Spleen (tissue), 11 donors: Measurements from ENCODE around the gene ABHD1. TPM values are rescaled to one million over a fixed set of nuclear protein-coding genes. Genes with fewer than 3 reads are reported as not detected.

Experiments used
- DNase-seq: peaks from one replicate; pipeline ENCODE4 v3.0.0-alpha.2; 2020
- H3K27ac ChIP-seq, 8 donors: fragments of 200-600 bp; sonication (generic) in 7 of 8; 1 replicate in 4 of 8; 2 replicates in 4 of 8; pipeline versions ENCODE4 v1.5.0 to v1.8.0; 2016 to 2021; ENCODE audit warnings: inconsistent platforms in 4 of 8, mild to moderate bottlenecking in 4 of 8, moderate library complexity in 1 of 8
- H3K27me3 ChIP-seq, 7 donors: fragments of 200-600 bp; sonication (generic) in 6 of 7; replicated peaks in 1 of 7; 1 replicate in 4 of 7; 2 replicates in 3 of 7; pipeline versions ENCODE4 v1.5.0 to v1.8.0; 2016 to 2021; ENCODE audit warnings: inconsistent platforms in 3 of 7, mild to moderate bottlenecking in 1 of 7
- H3K36me3 ChIP-seq, 6 donors: fragments of 200-600 bp; sonication (generic) in 5 of 6; 1 replicate in 4 of 6; 2 replicates in 2 of 6; pipeline versions ENCODE4 v1.5.0 to v1.8.0; 2016 to 2021; ENCODE audit warnings: inconsistent platforms in 2 of 6
- H3K4me1 ChIP-seq, 6 donors: fragments of 200-600 bp; sonication (generic) in 5 of 6; 1 replicate in 3 of 6; 2 replicates in 3 of 6; pipeline versions ENCODE4 v1.5.0 to v1.8.0; 2016 to 2021; ENCODE audit warnings: inconsistent platforms in 3 of 6
- H3K4me3 ChIP-seq, 8 donors: fragments of 200-600 bp; sonication (generic) in 7 of 8; 1 replicate in 4 of 8; 2 replicates in 4 of 8; pipeline versions ENCODE4 v1.5.0 to v1.8.0; 2016 to 2021; ENCODE audit warnings: inconsistent platforms in 4 of 8, mild to moderate bottlenecking in 4 of 8, moderate library complexity in 2 of 8
- H3K9me3 ChIP-seq, 8 donors: fragments of 200-600 bp; sonication (generic) in 7 of 8; 1 replicate in 4 of 8; 2 replicates in 4 of 8; pipeline versions ENCODE4 v1.5.0 to v1.8.0; 2016 to 2021; ENCODE audit warnings: inconsistent platforms in 4 of 8
- CTCF ChIP-seq, 11 experiments: fragments of 200-600 bp in 7 of 11; fragments of 450-650 bp in 4 of 11; sonication (generic) in 4 of 11; IDR thresholded peaks in 8 of 11; conservative IDR thresholded peaks in 3 of 11; 1 replicate in 7 of 11; 2 replicates in 4 of 11; pipeline versions ENCODE4 v1.4.0 to v1.8.0; 2016 to 2021; ENCODE audit warnings: antibody characterized with exemption in 11 of 11, inconsistent platforms in 4 of 11, mild to moderate bottlenecking in 1 of 11
- POLR2A ChIP-seq, 3 donors: fragments of 450-650 bp; IDR thresholded peaks; one replicate each; pipeline ENCODE4 v1.5.1; 2017; ENCODE audit warnings: antibody characterized with exemption in 3 of 3, mild to moderate bottlenecking in 1 of 3
- POLR2AphosphoS5 ChIP-seq, 3 donors: sonication (generic); formaldehyde crosslinking; IDR thresholded peaks; one replicate each; pipeline ENCODE4 v1.5.1; 2017; ENCODE audit warnings: antibody characterized with exemption in 3 of 3
- WGBS, 5 donors: extraction: QIAGEN DNeasy Blood & Tissue Kit in 3 of 5; methylation state at CpG; one replicate each; pipeline versions ENCODE4 v1.1.5 to v1.1.7; 2013 to 2018; 5-methylcytosine and 5-hydroxymethylcytosine counted together
- intact Hi-C: fragments of 100-400 bp; cut with DNase I; formaldehyde crosslinking; loops from one replicate; pipeline ENCODE4 v1.15.0; 2023; ENCODE audit warnings: low total_unique reads
- polyA plus RNA-seq, 3 donors: library from polyadenylated mRNA; stranded (reverse); fragments of 200-250 nt; gene quantifications; one replicate each; pipeline ENCODE4 v1.2.1, GENCODE V29; 2013
- total RNA-seq, 7 donors: library from RNA; depleted of rRNA in 3 of 7; stranded (reverse); fragments of >200 nt in 3 of 7; fragmentation: NEBNext Ultra II Directional in 4 of 7; extraction: Animal tissue kit (Norgen Biotek cat#: 25700) in 4 of 7; gene quantifications; one replicate each; pipeline versions ENCODE4 v1.1.0 to v1.2.1, GENCODE V29; 2016 to 2021
- donor health status: healthy with polysubstance abuse.
- donor health status: DM: no; HTN: no; CAD: no; lungs with moderate emphysema.
- donor health status: DM: no; HTN: no; CAD: no.
- donor health status: Bipolar disorder and iron deficiency.
- donor health status: healthy.
- donor health status: DM: no; HTN: no; CAD: no.
- donor health status: DM: yes; HTN: yes; CAD: no.

ABHD1 gene
- total and polyA plus RNA-seq, 10 donors = 0.38 to 1.6 (median 0.66) TPM; not detected in 1

- intact Hi-C loops = loop anchor here (5.0 kb wide), 2 partner anchors 95 to 180 kb away; partner anchors contain the start of gene DNAJC5G
- H3K4me3 ChIP-seq = peak overlapping the region in 1 of 8 donors; percentile 69
- H3K27me3 ChIP-seq = no peaks in the 10 kb centered on the region
- peaks cover 0 to 22% (median 14%) of the 10 kb centered on the region in 6 donors for H3K4me1 ChIP-seq
- 58 to 76% (median 71%) methylated on average over 3 of the region's 3 CpGs for WGBS, 5 donors
- no peaks in the 10 kb centered on the region for H3K9me3 ChIP-seq
- peak overlapping the region in 2 of 8 donors; percentile 37 to 54 for H3K27ac ChIP-seq
- DNase-seq = no peak
- peaks cover 0 to 3% (median 0%) of the 10 kb centered on the region in 6 donors for H3K36me3 ChIP-seq
- TF ChIP-seq CTCF (IDR thresholded peaks at IDR 0.05 in 8 of 11, conservative IDR thresholded peaks at IDR 0.05 in 3 of 11) = no peak
Measured at GRCh38 chr2:27096748-27097297, 26.8 kb upstream of the ABHD1 start.

- no peak overlapping the region for H3K27ac ChIP-seq
- intact Hi-C loops = loop anchor here (5.0 kb wide), 2 partner anchors 95 to 180 kb away; partner anchors contain the start of gene DNAJC5G
Measured at GRCh38 chr2:27097341-27097740, 26.3 kb upstream of the ABHD1 start.

GRCh38 chr2:27099334-27099955 lies 24.2 kb upstream of the ABHD1 start:
- Histone ChIP-seq H3K9me3 (no peaks in the 10 kb centered on the region), H3K27me3 (peaks cover 0 to 10% (median 0%) of the 10 kb centered on the region in 7 donors), H3K4me3 (no peak overlapping the region), H3K4me1 (peaks cover 0 to 22% (median 14%) of the 10 kb centered on the region in 6 donors), H3K36me3 (peaks cover 0 to 3% (median 0%) of the 10 kb centered on the region in 6 donors), H3K27ac (no peak overlapping the region)
- no peak for DNase-seq
- 87 to 96% (median 94%) methylated on average over 9 to 19 of the region's 19 CpGs for WGBS, 5 donors
- intact Hi-C loops = loop anchor here (5.0 kb wide), 2 partner anchors 93 to 178 kb away; partner anchors contain the start of gene DNAJC5G
- TF ChIP-seq CTCF (IDR thresholded peaks at IDR 0.05 in 8 of 11, conservative IDR thresholded peaks at IDR 0.05 in 3 of 11) (no peak), POLR2A (IDR thresholded peaks at IDR 0.05) (no peak), POLR2AphosphoS5 (IDR thresholded peaks at IDR 0.05) (no peak)

More at GRCh38 chr2:27097341-27097740, 26.3 kb upstream of the ABHD1 start:
- H3K9me3 ChIP-seq = no peaks in the 10 kb centered on the region
- H3K27me3 ChIP-seq = no peaks in the 10 kb centered on the region
- no peak overlapping the region for H3K4me3 ChIP-seq
- DNase-seq = no peak
- H3K4me1 ChIP-seq = peaks cover 0 to 22% (median 14%) of the 10 kb centered on the region in 6 donors
- H3K36me3 ChIP-seq = peaks cover 0 to 3% (median 0%) of the 10 kb centered on the region in 6 donors
- WGBS, 5 donors = 87 to 94% (median 91%) methylated on average over 12 to 14 of the region's 14 CpGs
- TF ChIP-seq CTCF (IDR thresholded peaks at IDR 0.05 in 8 of 11, conservative IDR thresholded peaks at IDR 0.05 in 3 of 11) (peak in 1 of 11 experiments; percentile 9), POLR2AphosphoS5 (IDR thresholded peaks at IDR 0.05) (no peak)

GRCh38 chr2:27100036-27100435 lies 23.6 kb upstream of the ABHD1 start:
- intact Hi-C loops = no loop called here
- peaks cover 0 to 22% (median 14%) of the 10 kb centered on the region in 6 donors for H3K4me1 ChIP-seq
- H3K27ac ChIP-seq = no peak overlapping the region
- DNase-seq = no peak
- peaks cover 0 to 10% (median 0%) of the 10 kb centered on the region in 7 donors for H3K27me3 ChIP-seq
- no peak overlapping the region for H3K4me3 ChIP-seq
- WGBS, 5 donors = 80 to 92% (median 91%) methylated on average over 8 to 10 of the region's 10 CpGs
- H3K9me3 ChIP-seq = no peaks in the 10 kb centered on the region
- TF ChIP-seq POLR2AphosphoS5 (IDR thresholded peaks at IDR 0.05) (no peak), POLR2A (IDR thresholded peaks at IDR 0.05) (no peak), CTCF (IDR thresholded peaks at IDR 0.05 in 8 of 11, conservative IDR thresholded peaks at IDR 0.05 in 3 of 11) (no peak)
- peaks cover 0 to 3% (median 0%) of the 10 kb centered on the region in 6 donors for H3K36me3 ChIP-seq
